ENCODE data around the gene NFATC4.

DNA sequence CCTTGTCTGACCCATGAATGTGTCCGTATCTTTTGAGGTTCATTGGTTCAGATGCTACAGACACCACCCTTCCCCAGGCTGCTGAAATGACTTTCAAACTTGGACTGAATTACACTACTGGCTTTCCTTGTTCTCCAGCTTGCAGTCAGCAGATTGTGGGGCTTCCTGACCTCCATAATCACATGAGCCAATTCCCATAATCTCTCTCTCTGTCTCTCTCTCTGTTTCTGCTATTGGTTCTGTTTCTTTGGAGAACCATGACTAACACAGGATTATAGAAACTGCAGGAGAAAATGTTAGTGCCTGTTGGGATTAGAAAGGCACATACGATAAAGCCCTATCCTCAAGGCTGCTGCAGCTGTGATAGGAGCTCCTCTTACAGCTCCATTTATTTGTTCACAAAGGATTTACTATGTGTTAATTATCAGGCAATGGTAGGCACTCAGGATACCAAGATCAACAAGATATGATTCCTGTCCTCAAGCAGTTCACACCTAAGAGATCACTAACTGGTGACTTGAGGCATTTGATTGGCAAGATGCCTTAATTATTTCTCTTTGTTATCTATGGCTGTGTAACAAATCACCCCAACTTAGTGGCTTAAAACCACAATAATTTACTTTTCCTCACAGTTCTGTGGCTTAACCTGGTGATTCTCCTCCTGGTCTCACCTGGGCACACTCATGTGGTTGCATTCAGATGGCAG, 20.6 kb downstream of the NFATC4 start:
- TF ChIP-seq POLR2A (IDR thresholded peaks at IDR 0.05) = no peak
- TF ChIP-seq, protein P1, sequence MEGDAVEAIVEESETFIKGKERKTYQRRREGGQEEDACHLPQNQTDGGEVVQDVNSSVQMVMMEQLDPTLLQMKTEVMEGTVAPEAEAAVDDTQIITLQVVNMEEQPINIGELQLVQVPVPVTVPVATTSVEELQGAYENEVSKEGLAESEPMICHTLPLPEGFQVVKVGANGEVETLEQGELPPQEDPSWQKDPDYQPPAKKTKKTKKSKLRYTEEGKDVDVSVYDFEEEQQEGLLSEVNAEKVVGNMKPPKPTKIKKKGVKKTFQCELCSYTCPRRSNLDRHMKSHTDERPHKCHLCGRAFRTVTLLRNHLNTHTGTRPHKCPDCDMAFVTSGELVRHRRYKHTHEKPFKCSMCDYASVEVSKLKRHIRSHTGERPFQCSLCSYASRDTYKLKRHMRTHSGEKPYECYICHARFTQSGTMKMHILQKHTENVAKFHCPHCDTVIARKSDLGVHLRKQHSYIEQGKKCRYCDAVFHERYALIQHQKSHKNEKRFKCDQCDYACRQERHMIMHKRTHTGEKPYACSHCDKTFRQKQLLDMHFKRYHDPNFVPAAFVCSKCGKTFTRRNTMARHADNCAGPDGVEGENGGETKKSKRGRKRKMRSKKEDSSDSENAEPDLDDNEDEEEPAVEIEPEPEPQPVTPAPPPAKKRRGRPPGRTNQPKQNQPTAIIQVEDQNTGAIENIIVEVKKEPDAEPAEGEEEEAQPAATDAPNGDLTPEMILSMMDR (IDR thresholded peaks at IDR 0.05 in 8 of 11, conservative IDR thresholded peaks at IDR 0.05 in 3 of 11) = no peak
- TF ChIP-seq POLR2AphosphoS5 (IDR thresholded peaks at IDR 0.05) = no peak

Measured in spleen (tissue), 7 donors.